ENCODE measurements around the gene SMG1.
"Not testable (repeated sequence)": the region's sequence is repeated elsewhere in the genome, so short reads cannot be mapped to it uniquely, and the experiment has no call there.

The SMG1 gene

GRCh38 chr16:18884456-18884855 is 41.8 kb downstream of the SMG1 start:
- not testable (repeated sequence) for H2AFZ ChIP-seq (ENCODE audit: low read depth, low read length, severe bottlenecking); H3K79me2 ChIP-seq (ENCODE audit: insufficient read depth, low read length); H3K27ac ChIP-seq (ENCODE audit: low read depth, low read length); H3K4me3 ChIP-seq (ENCODE audit: insufficient read depth, low read length, poor library complexity, severe bottlenecking); H3F3A ChIP-seq (ENCODE audit: insufficient read depth); H3K9me2 ChIP-seq (replicated peaks; ENCODE audit: insufficient read depth, low read length); H3K27me3 ChIP-seq (ENCODE audit: low read length); H3K36me3 ChIP-seq (ENCODE audit: low read length); H3K4me2 ChIP-seq (ENCODE audit: low read depth, low read length, poor library complexity, severe bottlenecking); H3K9me3 ChIP-seq (ENCODE audit: insufficient read depth, low read length); H3K9ac ChIP-seq (ENCODE audit: low read length); H4K20me1 ChIP-seq (ENCODE audit: low read depth, low read length)

GRCh38 chr16:18877734-18878133 is 48.5 kb downstream of the SMG1 start:
- not testable (repeated sequence) for H3K9me2 ChIP-seq (replicated peaks; ENCODE audit: insufficient read depth, low read length); H3K36me3 ChIP-seq (ENCODE audit: low read length); H2AFZ ChIP-seq (ENCODE audit: low read depth, low read length, severe bottlenecking); H3K4me2 ChIP-seq (ENCODE audit: low read depth, low read length, poor library complexity, severe bottlenecking); H3F3A ChIP-seq (ENCODE audit: insufficient read depth); H3K9me3 ChIP-seq (ENCODE audit: insufficient read depth, low read length); H3K27me3 ChIP-seq (ENCODE audit: low read length); H3K79me2 ChIP-seq (ENCODE audit: insufficient read depth, low read length); H3K27ac ChIP-seq (ENCODE audit: low read depth, low read length); H4K20me1 ChIP-seq (ENCODE audit: low read depth, low read length); H3K9ac ChIP-seq (ENCODE audit: low read length); H3K4me3 ChIP-seq (ENCODE audit: insufficient read depth, low read length, poor library complexity, severe bottlenecking)

- H3K4me2 ChIP-seq (ENCODE audit: low read depth, low read length, poor library complexity, severe bottlenecking); H3K27ac ChIP-seq (ENCODE audit: low read depth, low read length); H3K9ac ChIP-seq (ENCODE audit: low read length); H3K4me3 ChIP-seq (ENCODE audit: insufficient read depth, low read length, poor library complexity, severe bottlenecking); H3K79me2 ChIP-seq (ENCODE audit: insufficient read depth, low read length); H3K9me2 ChIP-seq (replicated peaks; ENCODE audit: insufficient read depth, low read length); H3K27me3 ChIP-seq (ENCODE audit: low read length); H3K9me3 ChIP-seq (ENCODE audit: insufficient read depth, low read length); H2AFZ ChIP-seq (ENCODE audit: low read depth, low read length, severe bottlenecking); H3K36me3 ChIP-seq (ENCODE audit: low read length); H4K20me1 ChIP-seq (ENCODE audit: low read depth, low read length); H3F3A ChIP-seq (ENCODE audit: insufficient read depth): not testable (repeated sequence)
Observed at GRCh38 chr16:18877259-18877658, 48.9 kb downstream of the SMG1 start.

DNA sequence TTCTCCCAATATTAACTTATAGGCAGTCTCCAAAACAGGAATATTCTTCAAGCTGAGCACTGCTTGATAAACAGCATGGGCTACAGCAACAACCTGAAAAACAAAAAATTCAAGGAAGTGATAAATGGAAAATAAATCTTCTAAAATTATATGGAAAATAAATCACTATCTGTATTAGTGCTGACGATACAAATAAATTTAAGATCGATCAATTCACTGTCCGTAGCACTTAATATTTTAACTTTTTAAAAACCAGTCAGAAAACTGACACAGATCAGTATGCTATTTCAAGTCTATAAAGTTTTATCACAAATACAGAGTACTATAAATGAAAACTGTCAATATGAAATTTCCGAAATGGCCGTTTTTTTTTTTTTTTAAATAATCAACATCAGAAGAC is 49.9 kb downstream of the SMG1 start:
- not testable (repeated sequence) for H3K9me2 ChIP-seq (replicated peaks; ENCODE audit: insufficient read depth, low read length)

GRCh38 chr16:18869043-18869771 is 57.0 kb downstream of the SMG1 start:
- not testable (repeated sequence) for H3K27me3 ChIP-seq (ENCODE audit: low read length); H3K9ac ChIP-seq (ENCODE audit: low read length); H4K20me1 ChIP-seq (ENCODE audit: low read depth, low read length); H3K79me2 ChIP-seq (ENCODE audit: insufficient read depth, low read length); H3F3A ChIP-seq (ENCODE audit: insufficient read depth); H3K36me3 ChIP-seq (ENCODE audit: low read length); H3K4me2 ChIP-seq (ENCODE audit: low read depth, low read length, poor library complexity, severe bottlenecking); H3K4me3 ChIP-seq (ENCODE audit: insufficient read depth, low read length, poor library complexity, severe bottlenecking); H3K9me3 ChIP-seq (ENCODE audit: insufficient read depth, low read length); H3K9me2 ChIP-seq (replicated peaks; ENCODE audit: insufficient read depth, low read length); H3K27ac ChIP-seq (ENCODE audit: low read depth, low read length); H2AFZ ChIP-seq (ENCODE audit: low read depth, low read length, severe bottlenecking)

More for the DNA sequence above, 49.9 kb downstream of the SMG1 start:
- not testable (repeated sequence) for H3K27ac ChIP-seq (ENCODE audit: low read depth, low read length); H4K20me1 ChIP-seq (ENCODE audit: low read depth, low read length); H3K27me3 ChIP-seq (ENCODE audit: low read length); H3F3A ChIP-seq (ENCODE audit: insufficient read depth); H2AFZ ChIP-seq (ENCODE audit: low read depth, low read length, severe bottlenecking); H3K9me3 ChIP-seq (ENCODE audit: insufficient read depth, low read length); H3K36me3 ChIP-seq (ENCODE audit: low read length); H3K9ac ChIP-seq (ENCODE audit: low read length); H3K79me2 ChIP-seq (ENCODE audit: insufficient read depth, low read length); H3K4me2 ChIP-seq (ENCODE audit: low read depth, low read length, poor library complexity, severe bottlenecking); H3K4me3 ChIP-seq (ENCODE audit: insufficient read depth, low read length, poor library complexity, severe bottlenecking)

DNA sequence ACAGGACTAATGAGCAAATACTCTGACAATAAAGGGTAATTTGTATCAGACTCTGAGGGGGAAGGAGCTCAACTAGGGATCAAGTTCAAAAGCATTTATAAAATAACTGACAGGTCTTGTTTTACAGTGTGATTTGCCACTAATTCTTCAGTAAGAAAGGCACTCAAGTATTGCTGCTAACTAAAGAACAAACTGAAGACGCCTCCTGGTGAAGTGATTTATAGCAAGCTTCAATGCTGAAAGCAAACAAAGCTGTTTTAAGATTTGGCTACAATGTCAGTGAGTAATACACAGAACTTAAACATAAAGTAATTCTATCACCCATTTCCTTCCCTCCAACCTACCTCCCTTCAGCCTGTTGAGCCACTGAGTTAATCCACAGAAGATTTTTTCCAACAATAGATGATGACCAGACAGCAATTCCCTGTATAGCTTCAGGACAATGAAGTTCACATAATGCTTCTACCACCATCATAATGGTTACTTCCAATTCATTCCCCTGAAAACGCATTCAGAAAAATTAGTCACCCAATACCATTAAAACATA is 59.9 kb downstream of the SMG1 start:
- H3K79me2 ChIP-seq (ENCODE audit: insufficient read depth, low read length); H3K27ac ChIP-seq (ENCODE audit: low read depth, low read length); H4K20me1 ChIP-seq (ENCODE audit: low read depth, low read length); H2AFZ ChIP-seq (ENCODE audit: low read depth, low read length, severe bottlenecking); H3K9me3 ChIP-seq (ENCODE audit: insufficient read depth, low read length); H3K4me3 ChIP-seq (ENCODE audit: insufficient read depth, low read length, poor library complexity, severe bottlenecking); H3K27me3 ChIP-seq (ENCODE audit: low read length); H3K36me3 ChIP-seq (ENCODE audit: low read length); H3K9ac ChIP-seq (ENCODE audit: low read length); H3F3A ChIP-seq (ENCODE audit: insufficient read depth); H3K9me2 ChIP-seq (replicated peaks; ENCODE audit: insufficient read depth, low read length); H3K4me2 ChIP-seq (ENCODE audit: low read depth, low read length, poor library complexity, severe bottlenecking): not testable (repeated sequence)

GRCh38 chr16:18862891-18863290 is 63.3 kb downstream of the SMG1 start:
- H3K27me3 ChIP-seq (ENCODE audit: low read length); H3K9me2 ChIP-seq (replicated peaks; ENCODE audit: insufficient read depth, low read length); H3F3A ChIP-seq (ENCODE audit: insufficient read depth); H3K9ac ChIP-seq (ENCODE audit: low read length); H3K4me3 ChIP-seq (ENCODE audit: insufficient read depth, low read length, poor library complexity, severe bottlenecking); H3K9me3 ChIP-seq (ENCODE audit: insufficient read depth, low read length); H3K4me2 ChIP-seq (ENCODE audit: low read depth, low read length, poor library complexity, severe bottlenecking); H2AFZ ChIP-seq (ENCODE audit: low read depth, low read length, severe bottlenecking); H4K20me1 ChIP-seq (ENCODE audit: low read depth, low read length); H3K27ac ChIP-seq (ENCODE audit: low read depth, low read length); H3K36me3 ChIP-seq (ENCODE audit: low read length); H3K79me2 ChIP-seq (ENCODE audit: insufficient read depth, low read length): not testable (repeated sequence)

Data from SU-DHL-6 (cell line).